ENCODE results near the gene THAP10. TPM values are rescaled to one million over a fixed set of nuclear protein-coding genes. Genes with fewer than 3 reads are reported as not detected.

The THAP10 gene
- total RNA-seq, 3 donors from 2014 or later (not counting 1 experiment from before 2014, with no cell fraction given) = not detected

GRCh38 chr15:70876683-70877082 is 15.6 kb downstream of the THAP10 start:
- ATAC-seq = no peak
- no peaks in the 10 kb centered on the region for H3K9me3 ChIP-seq (ENCODE audit: control insufficient read depth, insufficient read depth, low read length)
- H3K27me3 ChIP-seq (ENCODE audit: control insufficient read depth, insufficient read depth, low read length) = peaks cover 5% of the 10 kb centered on the region
- no peaks in the 10 kb centered on the region for H3K4me1 Mint-ChIP-seq
- 84% methylated on average over 2 of the region's 2 CpGs for WGBS (ENCODE audit: insufficient coverage)
- no peak overlapping the region for H3K4me3 ChIP-seq (ENCODE audit: low read length)
- no peaks in the 10 kb centered on the region for H3K36me3 ChIP-seq (ENCODE audit: control insufficient read depth, insufficient read depth, low read length)
- TF ChIP-seq, protein P1, sequence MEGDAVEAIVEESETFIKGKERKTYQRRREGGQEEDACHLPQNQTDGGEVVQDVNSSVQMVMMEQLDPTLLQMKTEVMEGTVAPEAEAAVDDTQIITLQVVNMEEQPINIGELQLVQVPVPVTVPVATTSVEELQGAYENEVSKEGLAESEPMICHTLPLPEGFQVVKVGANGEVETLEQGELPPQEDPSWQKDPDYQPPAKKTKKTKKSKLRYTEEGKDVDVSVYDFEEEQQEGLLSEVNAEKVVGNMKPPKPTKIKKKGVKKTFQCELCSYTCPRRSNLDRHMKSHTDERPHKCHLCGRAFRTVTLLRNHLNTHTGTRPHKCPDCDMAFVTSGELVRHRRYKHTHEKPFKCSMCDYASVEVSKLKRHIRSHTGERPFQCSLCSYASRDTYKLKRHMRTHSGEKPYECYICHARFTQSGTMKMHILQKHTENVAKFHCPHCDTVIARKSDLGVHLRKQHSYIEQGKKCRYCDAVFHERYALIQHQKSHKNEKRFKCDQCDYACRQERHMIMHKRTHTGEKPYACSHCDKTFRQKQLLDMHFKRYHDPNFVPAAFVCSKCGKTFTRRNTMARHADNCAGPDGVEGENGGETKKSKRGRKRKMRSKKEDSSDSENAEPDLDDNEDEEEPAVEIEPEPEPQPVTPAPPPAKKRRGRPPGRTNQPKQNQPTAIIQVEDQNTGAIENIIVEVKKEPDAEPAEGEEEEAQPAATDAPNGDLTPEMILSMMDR (IDR thresholded peaks at IDR 0.05) = no peak
- no peak overlapping the region for H3K4me3 Mint-ChIP-seq
- no peaks in the 10 kb centered on the region for H3K4me1 ChIP-seq (ENCODE audit: control insufficient read depth, insufficient read depth, low read length)
- intact Hi-C loops (cut with micrococcal nuclease) = no loop called here
- H3K36me3 Mint-ChIP-seq = no peaks in the 10 kb centered on the region
- peaks cover 36 to 58% of the 10 kb centered on the region in 2 donors for H3K27me3 Mint-ChIP-seq (ENCODE audit: low read depth in 2 of 2)
- H3K27ac ChIP-seq (ENCODE audit: low read length) = no peak overlapping the region
- DNase-seq = no peak
- H3K27ac Mint-ChIP-seq = no peak overlapping the region
- no peaks in the 10 kb centered on the region for H3K9me3 Mint-ChIP-seq

DNA sequence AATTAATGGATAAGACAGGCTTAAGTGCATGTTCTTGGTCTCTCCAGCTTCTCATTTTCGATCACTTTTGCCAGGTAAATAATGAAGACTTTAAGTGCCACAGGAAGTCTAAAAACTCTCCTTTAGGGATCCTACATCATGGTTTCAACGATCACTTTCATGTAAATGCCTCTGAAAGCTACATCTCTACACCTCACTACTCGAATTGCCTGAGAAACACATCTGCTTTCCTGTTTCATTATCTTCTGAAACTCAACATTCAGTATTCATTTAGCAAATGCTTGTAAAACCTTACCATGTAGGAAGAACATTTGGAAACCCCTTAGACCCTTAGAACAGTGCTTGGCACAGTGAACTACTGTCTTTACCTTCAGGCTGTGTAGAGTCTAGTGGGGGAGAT is 16.2 kb downstream of the THAP10 start:
- H3K27ac Mint-ChIP-seq = no peak overlapping the region
- no peak for ATAC-seq
- no peak for DNase-seq
- H3K4me3 Mint-ChIP-seq = no peak overlapping the region
- H3K4me3 ChIP-seq (ENCODE audit: low read length) = no peak overlapping the region
- H3K27ac ChIP-seq (ENCODE audit: low read length) = no peak overlapping the region
- H3K27me3 Mint-ChIP-seq (ENCODE audit: low read depth in 2 of 2) = peaks cover 36 to 58% of the 10 kb centered on the region in 2 donors
- intact Hi-C loops (cut with micrococcal nuclease) = no loop called here
- no peaks in the 10 kb centered on the region for H3K4me1 ChIP-seq (ENCODE audit: control insufficient read depth, insufficient read depth, low read length)
- 63% methylated on average over 3 of the region's 3 CpGs for WGBS (ENCODE audit: insufficient coverage)
- H3K4me1 Mint-ChIP-seq = no peaks in the 10 kb centered on the region
- no peaks in the 10 kb centered on the region for H3K36me3 Mint-ChIP-seq
- no peaks in the 10 kb centered on the region for H3K9me3 ChIP-seq (ENCODE audit: control insufficient read depth, insufficient read depth, low read length)
- no peaks in the 10 kb centered on the region for H3K9me3 Mint-ChIP-seq
- H3K36me3 ChIP-seq (ENCODE audit: control insufficient read depth, insufficient read depth, low read length) = no peaks in the 10 kb centered on the region
- H3K27me3 ChIP-seq (ENCODE audit: control insufficient read depth, insufficient read depth, low read length) = peaks cover 5% of the 10 kb centered on the region
- TF ChIP-seq, protein P1 (IDR thresholded peaks at IDR 0.05) = no peak

DNA sequence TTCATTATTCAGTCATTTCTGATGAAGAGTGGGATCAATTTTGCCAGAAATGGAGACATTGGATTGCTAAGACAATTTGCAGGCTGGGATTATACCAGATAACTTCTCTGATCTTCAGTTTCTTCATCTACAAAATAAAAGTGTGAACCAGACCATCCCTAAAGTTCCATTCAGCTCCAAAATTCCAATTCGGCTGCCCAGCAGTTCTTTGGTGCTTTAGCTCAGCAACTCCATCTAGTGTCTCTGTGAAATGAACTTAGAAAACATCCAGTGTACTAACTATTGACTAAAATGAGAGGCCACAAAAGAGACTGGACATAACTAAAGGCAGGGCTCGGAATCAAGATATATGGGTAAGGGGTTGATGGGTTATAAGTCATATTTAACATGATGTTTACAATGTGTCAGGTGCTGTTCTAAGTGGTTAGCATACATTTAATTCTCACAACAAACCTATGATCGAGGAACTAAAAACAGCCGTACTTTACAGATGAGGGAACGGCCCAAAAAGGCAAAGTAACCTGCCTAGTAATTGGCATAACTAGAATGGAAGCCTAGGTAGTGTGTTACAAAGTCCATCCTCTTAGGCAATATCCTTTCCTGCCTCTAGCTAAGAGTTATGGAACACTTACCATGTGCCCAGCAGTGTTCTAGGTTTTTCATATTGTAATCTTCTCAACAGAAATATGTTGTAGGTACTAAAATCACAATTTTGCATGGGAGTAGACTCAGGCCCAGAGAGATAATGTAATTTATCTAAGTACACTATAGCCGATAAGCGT is 17.0 kb downstream of the THAP10 start:
- no peaks in the 10 kb centered on the region for H3K36me3 ChIP-seq (ENCODE audit: control insufficient read depth, insufficient read depth, low read length)
- Mint-ChIP-seq H3K4me1 (no peaks in the 10 kb centered on the region), H3K27me3 (ENCODE audit: low read depth in 2 of 2) (peaks cover 33 to 58% of the 10 kb centered on the region in 2 donors), H3K27ac (no peak overlapping the region), H3K4me3 (no peak overlapping the region), H3K9me3 (no peaks in the 10 kb centered on the region), H3K36me3 (no peaks in the 10 kb centered on the region)
- DNase-seq = no peak
- no peaks in the 10 kb centered on the region for H3K4me1 ChIP-seq (ENCODE audit: control insufficient read depth, insufficient read depth, low read length)
- peaks cover 5% of the 10 kb centered on the region for H3K27me3 ChIP-seq (ENCODE audit: control insufficient read depth, insufficient read depth, low read length)
- no peak overlapping the region for H3K27ac ChIP-seq (ENCODE audit: low read length)
- TF ChIP-seq, protein P1 (IDR thresholded peaks at IDR 0.05) = no peak
- intact Hi-C loops (cut with micrococcal nuclease) = no loop called here
- WGBS (ENCODE audit: insufficient coverage) = 69% methylated on average over 3 of the region's 7 CpGs
- H3K4me3 ChIP-seq (ENCODE audit: low read length) = no peak overlapping the region
- H3K9me3 ChIP-seq (ENCODE audit: control insufficient read depth, insufficient read depth, low read length) = no peaks in the 10 kb centered on the region
- ATAC-seq = no peak
